Skeletal muscle satellite cell (primary cell): Measurements from ENCODE around the gene TRIO.
A peak's percentile ranks its signal among the peaks of the same experiment; 100 is the strongest.

ENCODE experiments used
- H3K27me3 ChIP-seq: 2 replicates; pipeline ENCODE4 v1.7.0; 2013; ENCODE audit warnings: low read length; ENCODE audit not compliant: control insufficient read depth, insufficient read depth
- H3K36me3 ChIP-seq: 2 replicates; pipeline ENCODE4 v1.7.0; 2013; ENCODE audit warnings: mild to moderate bottlenecking, control low read depth, low read length; ENCODE audit not compliant: insufficient read depth
- H3K4me1 ChIP-seq: 2 replicates; pipeline ENCODE4 v1.7.0; 2013; ENCODE audit warnings: low read length; ENCODE audit not compliant: control insufficient read depth, insufficient read depth
- H3K4me2 ChIP-seq: 2 replicates; pipeline ENCODE4 v1.7.0; 2013; ENCODE audit warnings: mild to moderate bottlenecking, low read length
- H3K4me3 ChIP-seq: 2 replicates; pipeline ENCODE4 v1.7.0; 2013; ENCODE audit warnings: low read length
- H3K9ac ChIP-seq: 2 replicates; pipeline ENCODE4 v1.7.0; 2013; ENCODE audit warnings: mild to moderate bottlenecking, low read depth, low read length, moderate library complexity
- H3K9me3 ChIP-seq: replicated peaks from 2 replicates; pipeline ENCODE4 v1.7.0; 2013; ENCODE audit warnings: mild to moderate bottlenecking, control low read depth, low read length

The TRIO gene

DNA sequence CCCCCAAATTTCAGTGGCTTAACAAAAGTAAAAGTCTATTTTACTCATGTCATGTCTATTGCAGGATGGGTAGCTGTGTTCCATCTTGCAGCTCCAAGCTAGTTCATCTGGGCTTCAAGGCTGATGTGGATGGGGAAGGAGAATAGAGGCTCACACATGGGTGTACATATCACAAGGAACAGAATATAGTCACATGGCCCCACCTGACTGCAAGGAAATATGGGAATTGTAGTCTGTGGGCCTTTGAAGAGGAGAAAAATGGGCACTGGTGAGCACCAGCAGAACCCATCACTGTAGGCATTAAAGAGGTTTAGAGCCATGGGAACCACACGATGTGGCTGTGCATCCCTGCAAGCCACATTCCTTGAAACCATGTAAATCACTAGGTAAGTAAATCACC, 17.9 kb upstream of the TRIO start:
- no peaks in the 10 kb centered on the region for H3K27me3 ChIP-seq

DNA sequence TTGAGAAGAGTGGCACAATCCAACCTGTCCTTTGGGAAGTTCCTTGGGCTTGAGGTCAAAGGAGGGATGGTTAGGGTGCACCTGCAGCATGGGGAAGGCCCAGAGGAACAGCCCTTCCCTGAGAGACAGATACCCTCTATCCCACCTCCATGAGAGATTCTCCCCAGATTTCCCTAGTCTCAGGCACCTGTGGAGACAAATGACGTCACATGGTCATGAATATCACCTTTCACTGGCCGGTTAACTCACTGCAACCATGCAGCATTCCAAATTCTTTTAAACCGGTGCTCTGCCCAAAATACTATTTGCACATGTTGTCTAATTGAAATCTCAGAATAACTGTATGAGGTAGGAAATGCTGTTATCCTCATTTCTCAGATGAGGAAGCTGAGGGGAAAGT, 15.6 kb upstream of the TRIO start:
- Histone ChIP-seq H3K4me1 (no peaks in the 10 kb centered on the region), H3K4me3 (no peak overlapping the region), H3K36me3 (no peaks in the 10 kb centered on the region), H3K9me3 (no peaks in the 10 kb centered on the region), H3K9ac (no peak overlapping the region), H3K27me3 (no peaks in the 10 kb centered on the region), H3K4me2 (no peak overlapping the region)

More for the DNA sequence above, 17.9 kb upstream of the TRIO start:
- no peak overlapping the region for H3K4me3 ChIP-seq
- no peaks in the 10 kb centered on the region for H3K4me1 ChIP-seq
- H3K9ac ChIP-seq: no peak overlapping the region
- H3K4me2 ChIP-seq: no peak overlapping the region
- no peaks in the 10 kb centered on the region for H3K36me3 ChIP-seq
- H3K9me3 ChIP-seq: no peaks in the 10 kb centered on the region

DNA sequence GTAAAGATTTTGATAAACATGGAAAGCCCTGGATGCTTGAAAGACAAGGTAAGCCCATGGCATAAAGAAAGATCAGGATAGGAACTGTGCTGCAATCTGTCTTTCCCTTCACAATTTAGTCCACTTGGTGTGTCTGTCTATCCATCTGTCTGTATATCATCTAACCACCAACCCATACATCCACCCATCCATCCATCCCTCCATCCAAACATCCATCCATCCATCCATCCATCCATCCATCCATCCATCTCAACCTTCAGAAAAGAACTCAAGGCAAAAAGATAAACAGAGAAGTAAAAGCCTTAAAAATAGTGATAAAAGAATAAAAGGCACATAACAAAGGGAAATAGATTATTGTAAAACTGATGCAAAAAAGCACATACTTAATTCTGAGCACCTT, 15.1 kb upstream of the TRIO start:
- no peak overlapping the region for H3K4me3 ChIP-seq
- no peaks in the 10 kb centered on the region for H3K27me3 ChIP-seq
- no peaks in the 10 kb centered on the region for H3K36me3 ChIP-seq
- no peak overlapping the region for H3K4me2 ChIP-seq
- H3K9me3 ChIP-seq: no peaks in the 10 kb centered on the region
- no peaks in the 10 kb centered on the region for H3K4me1 ChIP-seq
- H3K9ac ChIP-seq: no peak overlapping the region

DNA sequence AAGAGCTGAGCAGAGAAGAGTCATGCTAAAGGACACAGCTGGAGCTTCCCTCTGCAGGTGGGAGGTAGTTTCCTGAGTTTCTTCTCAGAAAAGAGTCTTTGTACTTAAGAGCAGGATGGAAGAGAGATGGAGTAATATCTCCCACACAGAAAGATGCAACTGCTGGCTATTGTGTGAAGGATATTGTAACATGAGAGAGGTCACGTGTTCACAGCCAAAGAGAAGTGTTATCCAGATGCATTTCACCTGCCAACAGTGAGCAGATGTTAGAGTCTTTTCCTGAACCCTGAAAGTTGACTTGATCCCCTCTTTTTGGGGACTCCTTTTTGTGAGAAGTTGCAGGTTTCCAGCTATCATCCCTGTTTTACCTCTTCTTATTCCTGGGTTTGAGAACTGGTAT, 14.0 kb upstream of the TRIO start:
- Histone ChIP-seq H3K9ac (no peak overlapping the region), H3K4me1 (no peaks in the 10 kb centered on the region), H3K4me3 (no peak overlapping the region), H3K27me3 (no peaks in the 10 kb centered on the region), H3K9me3 (no peaks in the 10 kb centered on the region), H3K36me3 (no peaks in the 10 kb centered on the region), H3K4me2 (no peak overlapping the region)

DNA sequence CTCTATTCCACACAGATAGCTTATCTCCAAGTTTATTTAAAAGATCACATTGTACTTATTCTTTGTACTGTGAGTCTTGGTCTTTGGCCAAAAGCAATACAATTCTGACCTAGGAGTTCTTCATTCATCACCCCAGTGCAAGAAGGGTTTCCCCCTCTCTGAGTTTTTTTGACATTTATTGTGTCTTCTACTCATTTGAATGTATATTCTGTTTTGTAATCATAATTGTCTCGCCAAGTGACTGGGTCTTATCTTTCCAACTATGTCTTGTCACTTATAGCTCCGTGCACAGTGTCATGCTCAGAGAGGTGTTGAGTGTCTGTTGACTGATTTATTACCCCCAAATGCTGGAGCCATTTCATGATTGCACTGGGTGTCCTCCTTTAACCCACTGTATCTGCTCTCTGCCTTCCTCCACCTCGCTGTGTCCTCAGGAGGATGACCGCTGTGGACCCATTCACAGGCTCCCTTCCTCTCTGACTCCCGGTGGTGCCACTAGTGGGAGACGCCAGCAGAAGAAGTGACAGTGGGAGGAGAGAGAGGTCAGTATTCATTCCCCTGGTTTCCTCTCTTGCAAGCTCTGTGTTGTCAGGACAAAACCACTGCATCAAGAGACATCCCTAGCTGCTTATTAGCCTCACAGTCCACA, 11.2 kb upstream of the TRIO start:
- H3K4me2 ChIP-seq: no peak overlapping the region
- H3K4me3 ChIP-seq: no peak overlapping the region
- no peaks in the 10 kb centered on the region for H3K27me3 ChIP-seq
- H3K36me3 ChIP-seq: no peaks in the 10 kb centered on the region
- no peaks in the 10 kb centered on the region for H3K4me1 ChIP-seq
- H3K9ac ChIP-seq: no peak overlapping the region
- H3K9me3 ChIP-seq: no peaks in the 10 kb centered on the region

DNA sequence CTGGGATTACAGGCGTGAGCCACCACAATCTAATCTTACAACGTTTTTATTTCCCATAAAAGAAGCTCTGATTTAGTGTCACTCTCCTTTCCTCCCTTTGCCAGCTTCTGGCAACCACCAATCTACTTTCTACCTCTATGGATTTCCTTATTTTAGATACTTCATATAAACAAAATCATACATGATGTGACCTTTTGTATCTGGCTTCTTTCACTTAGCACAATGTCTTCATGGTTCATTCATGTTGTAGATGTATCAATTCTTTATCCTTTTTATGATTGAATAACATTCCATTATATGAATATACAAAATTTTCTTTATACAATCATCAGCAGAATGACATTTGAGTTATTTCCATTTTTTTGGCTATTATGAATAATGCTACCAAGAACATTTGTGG, 9.7 kb upstream of the TRIO start:
- H3K4me1 ChIP-seq: no peaks in the 10 kb centered on the region
- no peak overlapping the region for H3K4me2 ChIP-seq
- H3K36me3 ChIP-seq: no peaks in the 10 kb centered on the region
- no peak overlapping the region for H3K4me3 ChIP-seq
- H3K27me3 ChIP-seq: no peaks in the 10 kb centered on the region
- H3K9me3 ChIP-seq: no peaks in the 10 kb centered on the region
- no peak overlapping the region for H3K9ac ChIP-seq

DNA sequence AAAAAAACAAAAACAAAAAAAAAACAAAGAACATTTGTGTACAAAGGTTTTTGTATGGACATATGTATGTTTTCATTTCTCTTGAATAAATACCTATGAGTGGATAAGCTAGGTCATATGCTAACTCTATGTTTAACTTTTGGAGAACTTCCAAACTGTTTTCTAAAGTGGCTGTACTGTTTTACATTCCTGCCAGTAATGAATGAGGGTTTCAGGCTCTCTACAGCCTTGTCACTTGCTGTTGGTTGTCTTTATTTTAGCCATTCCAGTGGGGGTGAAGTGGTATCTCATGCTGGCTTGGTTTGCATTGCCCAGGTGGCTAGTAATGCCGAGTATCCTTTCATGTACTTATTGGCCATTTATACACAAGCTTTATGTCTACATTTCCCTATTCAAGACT, 9.1 kb upstream of the TRIO start:
- no peak overlapping the region for H3K4me3 ChIP-seq
- peaks cover 4% of the 10 kb centered on the region for H3K4me1 ChIP-seq
- H3K36me3 ChIP-seq: no peaks in the 10 kb centered on the region
- H3K9me3 ChIP-seq: no peaks in the 10 kb centered on the region
- H3K27me3 ChIP-seq: no peaks in the 10 kb centered on the region
- no peak overlapping the region for H3K4me2 ChIP-seq
- H3K9ac ChIP-seq: no peak overlapping the region

DNA sequence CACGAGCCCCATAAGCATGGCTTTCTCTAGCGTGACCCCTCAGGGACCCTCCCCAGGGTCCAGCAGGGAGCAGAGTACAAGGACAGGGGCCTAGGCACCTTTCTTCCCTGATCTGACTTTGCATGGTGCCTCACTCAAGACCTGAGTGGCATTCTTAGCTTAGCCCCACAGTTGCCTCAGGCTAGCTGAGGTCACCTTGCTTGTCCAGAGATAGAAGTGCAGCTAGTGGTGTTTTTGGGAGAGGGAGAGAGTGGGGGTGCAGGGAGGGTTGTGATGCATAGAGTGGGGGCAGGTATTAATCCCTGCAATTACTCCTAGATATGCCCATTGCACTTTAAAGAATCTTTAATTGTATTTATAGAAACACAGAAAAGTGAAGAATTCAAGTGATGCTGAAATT, 8.4 kb upstream of the TRIO start:
- H3K36me3 ChIP-seq: no peaks in the 10 kb centered on the region
- H3K9ac ChIP-seq: no peak overlapping the region
- H3K27me3 ChIP-seq: no peaks in the 10 kb centered on the region
- H3K4me2 ChIP-seq: no peak overlapping the region
- H3K9me3 ChIP-seq: no peaks in the 10 kb centered on the region
- peaks cover 6% of the 10 kb centered on the region for H3K4me1 ChIP-seq
- no peak overlapping the region for H3K4me3 ChIP-seq

DNA sequence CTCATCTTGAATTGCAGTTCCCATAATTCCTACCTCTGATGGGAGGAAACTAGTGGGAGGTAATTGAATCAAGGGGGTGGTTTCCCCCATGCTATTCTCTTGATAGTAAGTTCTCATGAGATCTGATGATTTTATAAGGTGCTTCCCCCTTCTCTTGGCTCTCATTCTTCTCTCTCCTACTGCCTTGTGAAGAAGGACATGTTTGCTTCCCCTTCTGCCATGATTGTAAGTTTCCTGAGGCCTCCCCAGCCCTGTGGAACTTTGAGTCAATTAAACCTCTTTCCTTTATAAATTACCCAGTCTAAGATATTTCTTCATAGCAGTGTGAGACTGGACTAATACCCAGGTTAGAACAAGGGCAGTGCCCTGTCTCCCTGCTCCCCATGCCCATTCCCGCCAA, 7.5 kb upstream of the TRIO start:
- Histone ChIP-seq H3K4me2 (no peak overlapping the region), H3K4me1 (peaks cover 9% of the 10 kb centered on the region), H3K9ac (no peak overlapping the region), H3K9me3 (no peaks in the 10 kb centered on the region), H3K27me3 (no peaks in the 10 kb centered on the region), H3K4me3 (no peak overlapping the region), H3K36me3 (no peaks in the 10 kb centered on the region)

DNA sequence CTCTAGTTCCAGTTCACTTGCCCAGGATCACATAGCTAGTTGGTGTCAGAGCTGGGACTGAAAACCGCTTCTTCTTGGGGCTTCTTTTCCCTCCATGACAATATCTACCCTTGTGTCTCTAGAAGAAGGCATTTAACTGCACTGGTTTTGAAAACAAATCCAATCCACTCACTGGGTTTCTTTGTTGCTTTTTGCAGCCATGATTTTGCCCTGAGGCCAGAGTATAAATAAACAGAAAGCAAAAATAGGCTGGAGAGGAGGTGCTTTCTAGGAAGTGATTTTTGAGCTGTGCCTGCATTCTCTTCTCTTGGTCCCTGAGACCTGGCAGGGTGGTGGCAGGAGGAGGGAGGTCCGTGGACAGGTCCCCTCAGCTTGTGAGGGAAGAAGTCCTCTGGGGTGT, 6.9 kb upstream of the TRIO start:
- peaks cover 11% of the 10 kb centered on the region for H3K4me1 ChIP-seq
- no peaks in the 10 kb centered on the region for H3K9me3 ChIP-seq
- no peaks in the 10 kb centered on the region for H3K27me3 ChIP-seq
- H3K4me3 ChIP-seq: no peak overlapping the region
- H3K4me2 ChIP-seq: no peak overlapping the region
- no peaks in the 10 kb centered on the region for H3K36me3 ChIP-seq
- no peak overlapping the region for H3K9ac ChIP-seq

DNA sequence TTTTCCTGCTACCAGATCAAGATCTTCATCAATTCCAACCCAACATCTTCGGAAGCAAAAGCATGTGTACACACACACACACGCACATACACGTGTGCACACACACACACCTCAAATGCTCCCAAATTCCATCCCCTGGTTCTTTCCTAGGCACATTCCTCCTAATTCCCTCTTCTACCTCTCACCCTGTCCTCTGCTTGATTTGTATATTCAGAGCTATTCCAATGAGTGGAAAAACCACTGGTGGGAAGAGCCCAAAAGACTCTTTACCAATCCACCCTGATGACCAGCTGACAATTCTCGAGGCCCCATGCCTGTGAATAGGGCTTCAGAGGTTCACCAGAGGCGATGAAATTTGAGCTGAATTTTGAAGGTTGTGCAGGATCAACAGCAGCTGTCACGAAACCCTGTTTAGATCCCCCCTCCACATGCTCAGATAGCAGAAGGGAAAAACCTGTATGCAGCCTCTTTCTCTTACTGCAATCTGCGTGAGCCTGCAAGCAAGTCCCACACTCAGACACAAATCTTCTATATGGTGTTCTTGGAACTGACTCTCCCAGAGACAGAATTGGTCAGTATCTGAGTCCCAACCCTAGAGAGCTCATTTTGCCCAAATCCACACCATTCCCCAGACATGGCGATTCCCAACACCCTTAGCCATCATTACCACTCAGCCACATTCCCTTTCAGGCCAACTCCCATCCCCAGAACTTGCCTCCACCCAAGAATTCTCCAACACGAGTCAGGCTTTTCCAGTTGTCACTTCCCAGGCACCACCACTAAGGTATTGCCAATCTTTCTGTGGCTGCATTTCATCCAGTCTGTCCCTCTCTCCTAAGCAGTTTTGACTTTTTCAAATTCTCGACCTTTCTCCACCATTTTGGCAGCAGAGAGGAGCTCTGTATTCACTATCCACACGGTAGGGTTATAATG, 4.3 kb upstream of the TRIO start:
- Histone ChIP-seq H3K9ac (no peak overlapping the region), H3K4me1 (peaks cover 22% of the 10 kb centered on the region), H3K9me3 (no peaks in the 10 kb centered on the region), H3K4me3 (no peak overlapping the region), H3K27me3 (no peaks in the 10 kb centered on the region), H3K36me3 (no peaks in the 10 kb centered on the region), H3K4me2 (no peak overlapping the region)

DNA sequence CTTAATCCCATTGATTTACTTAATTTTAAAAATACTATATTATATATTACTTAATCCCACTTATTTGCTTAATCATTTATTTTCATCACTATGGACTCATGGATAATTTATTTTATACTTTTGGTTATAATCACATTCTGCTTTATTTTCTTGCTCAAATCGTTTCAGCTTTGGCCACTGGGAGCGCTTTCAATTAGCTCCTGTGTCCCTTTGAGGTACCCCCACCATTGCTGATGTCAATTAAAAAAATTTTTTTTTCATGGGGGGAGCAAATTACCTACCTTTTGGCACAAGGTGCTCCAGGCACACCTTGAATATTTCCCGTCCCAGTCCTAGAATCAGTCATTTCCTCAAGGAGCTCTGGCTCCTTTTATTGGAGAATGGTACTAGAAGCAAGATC, 1.4 kb upstream of the TRIO start:
- H3K27me3 ChIP-seq: no peaks in the 10 kb centered on the region
- H3K4me3 ChIP-seq: peak overlapping the region; percentile 91
- peak overlapping the region; percentile 90 for H3K4me2 ChIP-seq
- peaks cover 26% of the 10 kb centered on the region for H3K4me1 ChIP-seq
- H3K9ac ChIP-seq: no peak overlapping the region
- peaks cover 3% of the 10 kb centered on the region for H3K36me3 ChIP-seq
- no peaks in the 10 kb centered on the region for H3K9me3 ChIP-seq
